IMR-90 (cell line): ENCODE data around the gene KRTAP4-9.
"Not testable (repeated sequence)": the region's sequence is repeated elsewhere in the genome, so short reads cannot be mapped to it uniquely, and the experiment has no call there.

Experiments
- CHD1 ChIP-seq: IDR thresholded peaks from 2 replicates; pipeline ENCODE4 v1.6.1; 2012; ENCODE audit warnings: low read depth, low read length, improper control_type of control experiment
- CTCF ChIP-seq: conservative IDR thresholded peaks from 2 replicates; pipeline ENCODE4 v1.5.1; 2012; ENCODE audit warnings: mild to moderate bottlenecking, low read depth, low read length, improper control_type of control experiment
- ELK1 ChIP-seq: fragments of 150-350 bp; IDR thresholded peaks from 2 replicates; pipeline ENCODE4 v1.6.1; 2016; ENCODE audit warnings: low read depth, mild to moderate bottlenecking, low read length, moderate library complexity, borderline replicate concordance
- MAZ ChIP-seq: IDR thresholded peaks from 2 replicates; pipeline ENCODE4 v1.6.1; 2012; ENCODE audit warnings: low read depth, mild to moderate bottlenecking, low read length, improper control_type of control experiment, moderate library complexity, borderline replicate concordance
- MXI1 ChIP-seq: IDR thresholded peaks from 2 replicates; pipeline ENCODE4 v1.6.1; 2012; ENCODE audit warnings: low read depth, mild to moderate bottlenecking, low read length, moderate library complexity, borderline replicate concordance
- POLR2A ChIP-seq: IDR thresholded peaks from 2 replicates; pipeline ENCODE4 v1.6.1; 2012; ENCODE audit warnings: mild to moderate bottlenecking, low read depth, low read length
- RAD21 ChIP-seq: IDR thresholded peaks from 2 replicates; pipeline ENCODE4 v1.6.1; 2012; ENCODE audit warnings: low read length, improper control_type of control experiment

GRCh38 chr17:41065016-41065689 is 40.0 kb upstream of the KRTAP4-9 start:
- TF ChIP-seq CTCF, MAZ, ELK1, POLR2A, RAD21, MXI1, CHD1: not testable (repeated sequence)
